ENCODE measurements around the gene ZNF655.
A peak's percentile ranks its signal among the peaks of the same experiment; 100 is the strongest.

ZNF655 gene

GRCh38 chr7:99551767-99552463 lies 6.5 kb upstream of the ZNF655 start, which contains the start of gene FAM200A:
Gene FAM200A (minus strand): TSS chr7:99552114. CDS start chr7:99548407, 3,707 bp downstream.
- TF ChIP-seq CTCF (IDR thresholded peaks at IDR 0.05): no peak
- peak; percentile 90 for DNase-seq (ENCODE audit: low spot score)
- H3K27ac ChIP-seq: peak within 1 kb of the TSS; percentile 71 to 91

GRCh38 chr7:99553039-99553438 lies 5.4 kb upstream of the ZNF655 start:
- Histone ChIP-seq H3K4me3 (no peak overlapping the region), H3K27ac (no peak overlapping the region)
- no peak for TF ChIP-seq CTCF (IDR thresholded peaks at IDR 0.05)
- no peak for DNase-seq (ENCODE audit: low spot score)

More at GRCh38 chr7:99551767-99552463, 6.5 kb upstream of the ZNF655 start, which contains the start of gene FAM200A:
- H3K4me3 ChIP-seq: peak within 1 kb of the TSS; percentile 99

GRCh38 chr7:99554939-99555338 lies 3.5 kb upstream of the ZNF655 start:
- H3K4me3 ChIP-seq: no peak overlapping the region
- TF ChIP-seq CTCF (IDR thresholded peaks at IDR 0.05): no peak
- DNase-seq (ENCODE audit: low spot score): no peak
- H3K27ac ChIP-seq: no peak overlapping the region

GRCh38 chr7:99557196-99557607 lies 1.2 kb upstream of the ZNF655 start:
- no peak for TF ChIP-seq CTCF (IDR thresholded peaks at IDR 0.05)
- no peak for DNase-seq (ENCODE audit: low spot score)
- H3K27ac ChIP-seq: peak overlapping the region in 1 of 2 donors; percentile 100
- peak overlapping the region; percentile 100 for H3K4me3 ChIP-seq

- peak overlapping the region; percentile 97 to 100 for H3K27ac ChIP-seq
- DNase-seq (ENCODE audit: low spot score): no peak
- H3K4me3 ChIP-seq: peak overlapping the region; percentile 100
- no peak for TF ChIP-seq CTCF (IDR thresholded peaks at IDR 0.05)
Measured at GRCh38 chr7:99557940-99558305, 519 bp upstream of the ZNF655 start.

- no peak for DNase-seq (ENCODE audit: low spot score)
- Histone ChIP-seq H3K4me3 (peak overlapping the region; percentile 100), H3K27ac (peak overlapping the region; percentile 97 to 100)
- no peak for TF ChIP-seq CTCF (IDR thresholded peaks at IDR 0.05)
Measured at GRCh38 chr7:99559175-99559915, 903 bp downstream of the ZNF655 start.

All from coronary artery (tissue), 2 donors.